Stimulated activated CD8-positive, alpha-beta memory T cell treated with anti-CD3 and anti-CD28 coated beads, Interleukin-4, amount 100 ng/mL, for 4 hours (primary cell): ENCODE data around the gene CDH8.

Source experiments
- DNase-seq, 2 donors: peaks; one replicate each; pipeline ENCODE4 v3.0.0-alpha.2; 2020; ENCODE audit warnings: low read depth in 2 of 2, low spot score in 1 of 2

The CDH8 gene

DNA sequence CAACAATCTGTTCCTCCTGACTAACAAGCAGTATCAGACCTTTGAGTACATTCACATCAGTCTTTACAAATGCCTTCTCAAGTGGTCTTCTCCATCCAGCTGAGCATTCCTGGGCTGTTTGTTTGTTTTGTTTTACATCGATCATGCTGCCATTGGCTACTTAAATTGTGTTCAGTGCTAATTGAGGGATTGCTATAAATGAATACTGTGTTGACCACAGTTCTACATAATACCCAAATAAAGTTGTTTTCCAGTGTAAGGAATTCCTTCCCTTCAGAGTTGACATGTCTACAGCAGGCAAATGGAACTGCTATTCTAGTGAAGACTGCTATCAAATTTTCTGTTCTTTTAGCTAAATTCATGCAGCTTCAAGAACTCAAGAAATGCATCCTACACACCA lies 3.2 kb downstream of the CDH8 start:
- no peak for DNase-seq

- no peak for DNase-seq
Measured at GRCh38 chr16:62029947-62030346, 6.3 kb downstream of the CDH8 start.

GRCh38 chr16:62022688-62023087 lies 13.6 kb downstream of the CDH8 start:
- DNase-seq, result no peak

DNA sequence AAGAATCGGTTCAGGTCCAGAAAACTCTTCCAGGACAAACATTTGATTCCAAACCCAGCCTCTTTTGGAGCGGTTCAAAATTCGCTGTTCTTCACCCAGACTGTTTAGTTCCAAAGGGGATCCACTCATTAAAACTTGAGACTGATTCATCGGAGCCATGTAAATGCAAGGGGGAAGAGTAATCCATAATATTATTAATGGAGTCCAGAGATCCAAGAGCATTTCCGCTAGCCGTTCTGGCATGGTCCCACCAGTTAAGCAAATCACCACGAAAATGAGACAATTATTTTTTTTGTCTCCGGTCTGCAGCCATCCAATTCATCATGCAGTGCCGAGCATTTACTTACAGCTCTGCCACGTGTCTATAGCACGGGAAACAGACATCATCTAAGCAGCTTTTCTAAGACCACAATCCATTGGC lies 15.1 kb downstream of the CDH8 start:
- DNase-seq, result no peak

GRCh38 chr16:62020681-62021080 lies 15.6 kb downstream of the CDH8 start:
- DNase-seq, result no peak

- no peak for DNase-seq
Measured at GRCh38 chr16:62019851-62020250, 16.4 kb downstream of the CDH8 start.

- no peak for DNase-seq
Measured at GRCh38 chr16:62018301-62019060, 17.8 kb downstream of the CDH8 start.

DNA sequence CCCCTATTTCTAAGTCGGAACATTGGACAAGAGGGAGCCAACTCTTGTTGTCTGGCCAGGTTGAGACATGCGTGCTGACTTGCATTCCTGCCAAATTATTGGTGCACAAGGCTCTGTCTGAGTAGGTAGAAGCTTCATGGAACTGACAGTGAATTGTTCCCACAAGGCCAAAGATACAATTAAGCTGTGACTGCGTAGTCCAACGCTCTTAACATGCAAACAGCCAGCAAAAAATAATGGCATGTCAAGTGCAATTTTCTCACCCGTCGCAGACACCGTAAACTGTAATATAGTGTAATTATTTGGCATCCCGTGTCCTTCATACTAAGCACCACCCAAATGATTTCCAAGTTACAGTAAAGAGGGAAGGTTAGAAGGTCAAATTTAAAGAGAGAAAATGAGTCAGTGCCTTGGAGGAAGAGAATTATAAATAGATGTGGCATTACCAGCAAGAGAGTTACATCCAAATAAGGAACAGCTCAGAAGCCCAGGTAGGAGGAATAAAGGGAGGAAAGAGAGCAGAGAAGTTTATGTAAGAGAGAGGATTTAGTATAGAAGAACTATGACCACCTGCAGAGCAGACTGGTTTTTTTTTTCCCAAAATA lies 21.8 kb downstream of the CDH8 start:
- DNase-seq, result no peak

DNA sequence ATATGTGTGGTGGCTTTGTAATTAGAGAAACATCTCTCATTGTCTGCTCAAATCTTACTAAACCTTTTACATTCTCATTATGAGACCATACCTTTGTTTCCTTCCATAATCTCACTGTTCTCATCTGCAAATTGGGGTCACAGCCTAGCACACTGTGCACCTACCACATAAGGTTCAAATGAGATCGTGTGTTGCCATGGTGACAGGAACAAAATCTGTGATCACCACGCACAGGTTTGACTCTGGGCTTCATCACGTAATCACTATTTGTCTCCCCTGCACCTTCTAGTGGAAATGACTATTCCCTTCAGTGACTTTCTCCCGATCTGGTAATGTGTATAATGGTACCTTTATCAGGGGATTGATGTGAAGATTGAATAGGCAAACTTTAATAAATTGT lies 26.1 kb downstream of the CDH8 start:
- DNase-seq, result no peak

GRCh38 chr16:61998460-61998859 lies 37.8 kb downstream of the CDH8 start:
- no peak for DNase-seq

DNA sequence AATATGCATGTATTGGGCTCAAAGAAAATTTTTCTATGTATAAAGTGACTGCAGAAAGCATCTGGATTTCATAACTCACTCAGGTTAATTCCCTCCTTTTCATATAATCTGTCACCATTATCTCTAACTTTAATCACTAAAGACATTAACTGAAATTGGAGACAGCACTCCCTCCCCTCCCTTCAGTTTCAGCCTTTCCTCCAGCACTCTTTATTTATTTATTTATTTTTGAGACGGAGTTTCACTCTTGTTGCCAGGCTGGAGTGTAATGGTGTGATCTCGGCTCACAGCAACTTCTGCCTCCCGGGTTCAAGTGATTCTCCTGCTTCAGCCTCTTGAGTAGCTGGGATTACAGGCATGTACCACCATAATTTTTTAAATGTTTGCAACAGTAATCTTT lies 43.1 kb downstream of the CDH8 start:
- no peak for DNase-seq

- no peak for DNase-seq
Measured at GRCh38 chr16:61987474-61988012, 48.7 kb downstream of the CDH8 start.

DNA sequence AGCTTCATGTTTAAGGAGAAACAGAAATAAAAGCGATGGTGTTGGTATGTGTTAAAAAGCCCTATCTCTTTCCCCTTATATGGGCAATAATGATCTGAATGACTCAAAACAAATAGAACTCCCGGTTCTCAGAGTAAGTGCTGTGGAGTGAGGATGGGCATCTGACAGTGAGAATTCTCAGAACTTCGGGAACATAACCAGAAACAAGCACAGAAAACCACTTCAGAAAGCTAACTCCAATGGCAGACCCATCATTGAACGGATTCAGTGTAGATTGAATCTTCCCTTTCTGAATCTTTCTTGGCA lies 67.2 kb downstream of the CDH8 start:
- no peak for DNase-seq

GRCh38 chr16:61968242-61969076 lies 67.8 kb downstream of the CDH8 start:
- DNase-seq, result no peak

- DNase-seq, result no peak
Measured at GRCh38 chr16:61957075-61957855, 79.0 kb downstream of the CDH8 start.

GRCh38 chr16:61952841-61953240 lies 83.4 kb downstream of the CDH8 start:
- no peak for DNase-seq

- DNase-seq, result no peak
Measured at GRCh38 chr16:61948414-61948813, 87.8 kb downstream of the CDH8 start.

DNA sequence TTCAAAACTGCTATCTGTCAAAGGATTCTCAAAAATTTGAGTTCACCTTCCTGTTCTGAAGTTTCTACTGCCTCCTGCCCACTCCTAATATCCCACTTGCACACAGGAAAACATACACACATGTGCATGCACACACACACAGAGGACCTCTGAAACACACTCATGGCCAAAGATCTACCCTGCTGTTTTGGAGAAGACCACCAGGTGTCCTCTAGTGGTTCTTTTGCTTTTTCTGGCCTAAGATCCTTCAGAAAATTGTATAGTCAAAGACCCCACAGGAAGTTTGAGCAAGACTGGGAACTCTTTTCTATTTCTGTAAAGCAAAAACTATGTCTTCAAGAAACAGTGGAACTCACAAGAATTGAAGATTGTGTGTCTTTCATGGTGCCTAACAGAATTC lies 90.2 kb downstream of the CDH8 start:
- no peak for DNase-seq

GRCh38 chr16:61945511-61945910 lies 90.7 kb downstream of the CDH8 start:
- DNase-seq, result no peak

DNA sequence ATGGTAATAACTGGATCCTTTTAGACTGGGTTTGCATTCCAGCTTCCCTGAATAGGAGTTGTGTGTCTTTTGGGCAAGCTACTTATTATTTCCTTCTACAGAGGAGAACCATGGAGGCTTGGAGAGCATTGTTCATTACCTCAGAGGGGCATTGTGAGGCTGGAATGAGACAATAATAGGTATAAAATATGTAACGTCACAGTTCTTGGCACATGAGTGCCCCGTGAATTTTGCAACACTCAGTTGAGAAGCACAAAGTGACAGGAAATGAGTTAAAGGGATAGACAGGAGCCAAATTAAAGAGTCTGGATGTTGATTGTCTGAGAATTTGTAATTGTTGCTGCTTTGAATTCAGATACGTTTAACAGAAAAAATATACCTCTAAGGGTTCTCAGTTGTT lies 92.2 kb downstream of the CDH8 start:
- DNase-seq, result no peak

DNA sequence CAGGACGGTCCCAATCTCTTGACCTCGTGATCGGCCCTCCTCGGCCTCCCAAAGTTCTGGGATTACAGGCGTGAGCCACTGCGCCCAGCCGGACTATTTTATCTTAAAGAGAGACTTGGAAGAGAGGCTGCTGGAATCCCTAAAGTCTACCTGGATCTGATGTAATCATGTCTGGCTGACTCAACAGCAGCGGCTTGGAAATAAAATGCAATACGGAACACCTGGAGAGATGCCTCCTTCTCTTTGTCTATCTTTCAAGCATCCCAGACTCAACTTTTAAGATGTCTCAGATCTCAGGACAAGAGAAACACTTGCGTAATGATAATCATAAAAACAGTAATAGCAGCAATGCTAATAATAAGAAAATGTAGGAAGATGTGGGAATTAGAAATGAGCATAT lies 95.6 kb downstream of the CDH8 start:
- DNase-seq, result no peak
